Loucy (cell line): ENCODE results near the gene MTMR12.

Source experiments
- EZH2phosphoT487 ChIP-seq: fragments of 200-600 bp; IDR thresholded peaks from 2 replicates; pipeline ENCODE4 v1.6.1; 2018; ENCODE audit warnings: antibody characterized with exemption, mild to moderate bottlenecking, moderate library complexity, borderline replicate concordance
- TF ChIP-seq, protein P1 (sequence below): fragments of 200-600 bp; sonication (generic); conservative IDR thresholded peaks from 2 replicates; pipeline ENCODE4 v1.5.1; 2014; ENCODE audit warnings: mild to moderate bottlenecking, antibody characterized with exemption, low read length

DNA sequence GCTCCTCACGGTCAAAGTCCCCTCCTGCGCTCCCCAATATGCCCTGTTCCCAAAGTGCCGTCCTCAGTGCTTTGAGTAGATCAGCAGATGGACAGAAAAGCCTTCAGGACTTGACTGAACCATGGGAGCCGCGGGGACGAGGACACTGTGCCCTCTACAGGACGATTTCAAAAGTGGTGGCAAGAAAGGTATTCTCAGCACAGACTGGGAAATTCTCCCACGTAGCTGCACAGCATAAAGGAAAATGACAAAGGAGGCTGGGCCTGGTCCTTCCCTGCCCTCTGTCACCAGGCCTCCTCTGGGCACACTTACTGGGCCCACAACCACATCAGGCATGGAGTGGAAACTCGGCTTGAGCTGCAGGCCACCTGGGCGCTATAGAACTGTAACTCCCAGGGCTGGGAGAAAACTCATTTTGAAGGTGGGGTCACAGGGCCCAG, 16.7 kb upstream of the MTMR12 start:
- TF ChIP-seq, protein P1, sequence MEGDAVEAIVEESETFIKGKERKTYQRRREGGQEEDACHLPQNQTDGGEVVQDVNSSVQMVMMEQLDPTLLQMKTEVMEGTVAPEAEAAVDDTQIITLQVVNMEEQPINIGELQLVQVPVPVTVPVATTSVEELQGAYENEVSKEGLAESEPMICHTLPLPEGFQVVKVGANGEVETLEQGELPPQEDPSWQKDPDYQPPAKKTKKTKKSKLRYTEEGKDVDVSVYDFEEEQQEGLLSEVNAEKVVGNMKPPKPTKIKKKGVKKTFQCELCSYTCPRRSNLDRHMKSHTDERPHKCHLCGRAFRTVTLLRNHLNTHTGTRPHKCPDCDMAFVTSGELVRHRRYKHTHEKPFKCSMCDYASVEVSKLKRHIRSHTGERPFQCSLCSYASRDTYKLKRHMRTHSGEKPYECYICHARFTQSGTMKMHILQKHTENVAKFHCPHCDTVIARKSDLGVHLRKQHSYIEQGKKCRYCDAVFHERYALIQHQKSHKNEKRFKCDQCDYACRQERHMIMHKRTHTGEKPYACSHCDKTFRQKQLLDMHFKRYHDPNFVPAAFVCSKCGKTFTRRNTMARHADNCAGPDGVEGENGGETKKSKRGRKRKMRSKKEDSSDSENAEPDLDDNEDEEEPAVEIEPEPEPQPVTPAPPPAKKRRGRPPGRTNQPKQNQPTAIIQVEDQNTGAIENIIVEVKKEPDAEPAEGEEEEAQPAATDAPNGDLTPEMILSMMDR, result peak; percentile 73
- TF ChIP-seq EZH2phosphoT487, result no peak
